ENCODE data around the gene WWC2. TPM values are rescaled to one million over a fixed set of nuclear protein-coding genes. Genes with fewer than 3 reads are reported as not detected.

WWC2 gene
- total RNA-seq, 1 donor from 2014 or later, result 24.6 TPM

DNA sequence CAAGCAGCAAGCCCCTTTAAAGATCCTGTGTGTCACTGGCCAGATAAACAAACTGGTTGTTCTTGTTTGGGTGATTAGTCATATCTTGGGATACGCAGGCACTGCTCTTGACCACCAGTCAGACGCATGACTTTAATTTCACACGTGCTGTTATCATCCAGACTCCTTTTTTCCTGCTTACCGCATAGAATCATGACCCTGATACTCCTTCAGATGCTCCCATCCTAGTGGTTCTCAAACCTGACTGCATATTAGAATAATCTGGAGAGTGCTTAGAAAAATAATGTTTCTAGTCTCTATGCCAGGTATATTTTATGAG lies 142.2 kb downstream of the WWC2 start:
- no peaks in the 10 kb centered on the region for H3K27me3 Mint-ChIP-seq (ENCODE audit: low read depth)
- H3K4me1 Mint-ChIP-seq, result peaks cover 33% of the 10 kb centered on the region
- no peak for DNase-seq (ENCODE audit: low read depth, low spot score)
- peaks cover 18% of the 10 kb centered on the region for H3K36me3 Mint-ChIP-seq (ENCODE audit: low read depth)
- H3K9me3 Mint-ChIP-seq, result peaks cover 2% of the 10 kb centered on the region
- no peak overlapping the region for H3K27ac Mint-ChIP-seq (ENCODE audit: unreplicated experiment)
- H3K4me3 Mint-ChIP-seq, result no peak overlapping the region
- no peak for TF ChIP-seq CTCF (conservative IDR thresholded peaks at IDR 0.05)

GRCh38 chr4:183241721-183242151 lies 142.7 kb downstream of the WWC2 start:
- Mint-ChIP-seq H3K4me1 (peaks cover 33% of the 10 kb centered on the region), H3K36me3 (ENCODE audit: low read depth) (peaks cover 13% of the 10 kb centered on the region), H3K9me3 (no peaks in the 10 kb centered on the region), H3K4me3 (no peak overlapping the region), H3K27ac (ENCODE audit: unreplicated experiment) (no peak overlapping the region), H3K27me3 (ENCODE audit: low read depth) (no peaks in the 10 kb centered on the region)
- no peak for TF ChIP-seq CTCF (conservative IDR thresholded peaks at IDR 0.05)
- DNase-seq (ENCODE audit: low read depth, low spot score), result no peak

DNA sequence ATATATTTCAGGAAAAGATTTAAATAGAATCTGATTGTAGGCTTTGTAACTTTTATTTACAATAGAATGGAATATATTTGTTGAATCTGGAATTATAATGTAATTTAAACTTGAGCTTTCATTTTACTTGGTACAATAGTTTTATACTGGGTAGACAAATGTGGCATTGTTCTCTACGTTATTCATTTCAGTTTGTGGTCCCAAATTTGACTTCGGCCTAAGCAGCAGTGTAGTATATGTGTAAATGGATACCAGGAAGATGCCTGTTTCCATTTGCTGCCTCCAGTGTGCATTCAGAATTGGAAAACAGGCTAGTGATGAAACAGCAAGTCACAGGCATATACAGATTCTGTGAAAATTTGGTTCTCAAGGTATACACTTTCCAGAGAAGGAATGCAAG lies 143.2 kb downstream of the WWC2 start:
- no peak for TF ChIP-seq CTCF (conservative IDR thresholded peaks at IDR 0.05)
- Mint-ChIP-seq H3K27me3 (ENCODE audit: low read depth) (no peaks in the 10 kb centered on the region), H3K9me3 (no peaks in the 10 kb centered on the region), H3K4me3 (no peak overlapping the region), H3K27ac (ENCODE audit: unreplicated experiment) (no peak overlapping the region), H3K4me1 (peaks cover 33% of the 10 kb centered on the region), H3K36me3 (ENCODE audit: low read depth) (peaks cover 11% of the 10 kb centered on the region)
- no peak for DNase-seq (ENCODE audit: low read depth, low spot score)

DNA sequence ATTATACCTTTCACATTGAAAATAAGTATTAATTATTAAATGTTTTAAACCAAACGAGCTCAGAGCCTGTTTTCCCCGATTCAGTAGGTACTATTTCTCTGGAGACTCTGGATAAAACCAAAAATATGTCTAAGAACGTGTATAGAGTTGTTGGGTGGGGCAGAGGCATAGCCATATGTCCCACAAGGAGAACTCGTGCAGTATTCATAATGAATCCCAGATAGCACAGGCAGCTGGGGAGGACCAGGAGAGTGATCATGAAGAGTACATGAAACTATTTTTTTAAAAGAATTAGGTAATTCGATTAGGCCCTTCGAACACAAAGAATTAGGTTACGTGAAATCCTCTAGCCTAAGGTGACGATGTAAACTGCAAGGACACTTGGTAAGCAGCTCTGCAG lies 145.0 kb downstream of the WWC2 start:
- Mint-ChIP-seq H3K4me1 (peaks cover 33% of the 10 kb centered on the region), H3K27ac (ENCODE audit: unreplicated experiment) (no peak overlapping the region), H3K4me3 (no peak overlapping the region), H3K27me3 (ENCODE audit: low read depth) (no peaks in the 10 kb centered on the region), H3K36me3 (ENCODE audit: low read depth) (no peaks in the 10 kb centered on the region), H3K9me3 (no peaks in the 10 kb centered on the region)
- no peak for DNase-seq (ENCODE audit: low read depth, low spot score)
- TF ChIP-seq CTCF (conservative IDR thresholded peaks at IDR 0.05), result no peak

DNA sequence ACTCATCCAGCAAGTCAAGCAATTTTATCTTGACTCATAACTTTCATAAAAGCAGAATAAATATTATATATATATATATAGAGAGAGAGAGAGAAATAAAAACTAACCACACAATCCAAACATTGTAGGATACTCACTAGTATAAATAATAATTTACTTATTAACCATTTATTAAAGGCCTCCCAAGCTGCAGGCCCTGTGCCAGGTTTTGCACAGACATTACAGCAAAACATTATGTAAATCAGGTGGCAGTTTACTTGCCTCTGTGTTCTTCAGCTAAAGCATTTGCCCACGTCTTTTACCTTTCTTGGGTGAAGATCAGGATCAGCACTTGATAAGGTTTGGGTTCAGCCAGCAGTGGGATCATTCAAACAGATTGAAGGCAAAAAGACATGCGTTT lies 145.4 kb downstream of the WWC2 start:
- Mint-ChIP-seq H3K27me3 (ENCODE audit: low read depth) (no peaks in the 10 kb centered on the region), H3K36me3 (ENCODE audit: low read depth) (no peaks in the 10 kb centered on the region), H3K9me3 (no peaks in the 10 kb centered on the region), H3K4me1 (peaks cover 31% of the 10 kb centered on the region), H3K27ac (ENCODE audit: unreplicated experiment) (no peak overlapping the region), H3K4me3 (no peak overlapping the region)
- no peak for TF ChIP-seq CTCF (conservative IDR thresholded peaks at IDR 0.05)
- DNase-seq (ENCODE audit: low read depth, low spot score), result no peak

DNA sequence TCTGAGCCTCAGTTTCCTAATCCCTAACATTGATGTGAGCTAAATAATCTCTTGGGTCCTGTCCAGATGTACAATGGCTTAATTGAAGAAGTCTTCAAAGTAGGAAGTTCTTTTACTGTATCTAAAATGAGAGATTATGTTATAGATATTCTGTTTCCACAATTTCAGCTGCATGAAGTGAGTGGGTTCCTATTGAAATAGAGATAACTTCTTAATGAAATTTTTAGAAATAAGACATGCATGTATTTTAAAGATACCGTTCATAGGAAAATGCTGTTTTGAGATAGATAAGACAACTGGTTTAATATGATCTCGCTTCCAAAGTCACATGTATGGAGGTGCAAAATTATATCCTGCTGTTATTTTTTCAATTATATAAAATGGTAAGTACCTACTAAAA lies 149.1 kb downstream of the WWC2 start:
- no peaks in the 10 kb centered on the region for H3K36me3 Mint-ChIP-seq (ENCODE audit: low read depth)
- no peaks in the 10 kb centered on the region for H3K27me3 Mint-ChIP-seq (ENCODE audit: low read depth)
- no peak overlapping the region for H3K27ac Mint-ChIP-seq (ENCODE audit: unreplicated experiment)
- H3K4me3 Mint-ChIP-seq, result no peak overlapping the region
- H3K9me3 Mint-ChIP-seq, result no peaks in the 10 kb centered on the region
- H3K4me1 Mint-ChIP-seq, result no peaks in the 10 kb centered on the region
- DNase-seq (ENCODE audit: low read depth, low spot score), result no peak
- TF ChIP-seq CTCF (conservative IDR thresholded peaks at IDR 0.05), result no peak

Measured in neural crest cell (in vitro differentiated cells).